Measurements from ENCODE around the gene GPALPP1.
"Not testable (repeated sequence)": the region's sequence is repeated elsewhere in the genome, so short reads cannot be mapped to it uniquely, and the experiment has no call there.

GPALPP1 gene

DNA sequence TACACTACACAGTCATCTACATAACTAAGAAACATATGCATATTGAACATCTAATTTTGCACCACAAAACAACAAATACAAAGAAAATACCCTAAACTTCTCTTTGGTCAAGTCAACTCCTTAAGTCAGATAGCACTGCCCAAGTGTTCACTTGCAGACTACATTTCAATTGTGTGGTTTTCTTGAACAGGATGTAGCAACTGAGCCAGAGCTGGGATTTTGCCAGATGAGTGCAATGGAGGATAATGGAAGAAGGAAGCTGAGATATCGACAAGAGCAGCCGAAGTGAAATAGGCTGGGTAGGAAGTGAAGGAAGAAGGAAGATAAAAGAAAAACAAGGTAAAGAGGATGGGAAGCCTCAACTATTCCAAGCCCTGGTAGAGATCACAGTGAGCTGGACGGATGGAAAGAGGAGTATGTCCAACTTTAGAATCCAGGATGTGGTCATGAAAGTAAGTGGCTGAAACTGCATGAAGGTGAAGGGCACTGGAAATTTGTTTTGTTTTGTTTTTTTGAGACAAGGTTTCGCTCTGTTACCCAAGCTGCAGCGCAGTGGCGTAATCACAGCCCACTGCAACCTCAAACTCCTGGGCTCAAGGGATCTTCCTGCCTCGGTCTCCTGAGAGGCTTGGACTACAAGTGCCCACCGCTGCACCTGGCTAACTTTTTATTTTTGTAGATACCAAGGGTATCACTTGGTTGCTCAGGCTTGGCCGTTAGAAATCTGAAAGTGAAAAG, 15.1 kb upstream of the GPALPP1 start:
- no peak for TF ChIP-seq ZNF274 (IDR thresholded peaks at IDR 0.05; ENCODE audit: low read depth, low read length)

DNA sequence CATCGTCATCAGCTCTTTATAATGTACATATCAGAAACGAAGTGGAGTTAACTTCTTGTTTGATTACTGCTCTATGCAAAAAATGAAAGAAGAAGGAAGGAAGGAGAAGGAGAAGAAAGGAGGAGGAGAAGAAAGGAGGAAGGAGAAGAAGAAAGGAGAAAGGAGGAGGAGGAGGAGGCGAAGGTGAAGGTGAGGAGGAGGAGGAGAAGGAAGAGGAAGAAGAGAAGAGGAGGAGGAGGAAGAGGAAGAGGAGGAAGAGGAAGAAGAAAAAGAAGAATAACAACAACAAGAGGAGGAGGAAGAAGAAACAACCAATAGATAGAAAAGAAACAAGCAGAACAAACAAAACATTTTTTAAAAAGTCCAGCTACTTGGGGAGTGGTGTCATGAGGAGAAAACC, 13.1 kb upstream of the GPALPP1 start:
- TF ChIP-seq ZNF274 (IDR thresholded peaks at IDR 0.05; ENCODE audit: low read depth, low read length): no peak
- H3K4me3 ChIP-seq (ENCODE audit: low read length): no peak overlapping the region

More for the DNA sequence above, 15.1 kb upstream of the GPALPP1 start:
- H3K4me3 ChIP-seq (ENCODE audit: low read length): peak overlapping the region; percentile 45; the same call in 1 of the 2 replicates

DNA sequence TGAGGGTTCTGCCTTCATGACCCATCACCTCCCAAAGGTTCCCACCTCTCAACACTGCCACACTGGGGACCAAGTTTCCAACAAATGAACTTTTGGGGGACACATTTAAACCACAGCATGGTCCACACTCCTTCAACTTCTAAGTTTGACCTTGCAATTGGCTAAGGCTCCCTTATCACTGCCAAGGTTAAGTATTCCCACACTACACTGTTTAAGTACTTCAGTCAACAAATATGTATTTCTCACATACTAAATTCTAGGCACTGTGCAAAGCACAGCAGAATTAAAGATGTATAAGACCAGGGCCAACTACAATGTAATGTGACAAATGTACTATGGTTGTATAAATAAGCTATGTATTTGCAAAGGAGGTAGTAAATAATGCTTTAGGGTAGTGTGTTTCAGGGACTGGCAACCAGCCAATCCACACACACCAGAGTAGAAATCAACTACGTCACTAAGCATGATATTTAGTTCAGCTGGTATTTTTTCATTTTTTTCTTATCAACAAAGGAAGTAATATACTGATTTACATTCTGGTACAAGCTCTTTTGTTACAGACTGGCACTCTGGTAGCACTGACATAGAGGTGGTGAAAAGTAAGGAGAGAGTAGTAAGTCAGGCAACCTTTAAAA, 12.3 kb upstream of the GPALPP1 start:
- TF ChIP-seq ZNF274 (IDR thresholded peaks at IDR 0.05; ENCODE audit: low read depth, low read length): no peak

DNA sequence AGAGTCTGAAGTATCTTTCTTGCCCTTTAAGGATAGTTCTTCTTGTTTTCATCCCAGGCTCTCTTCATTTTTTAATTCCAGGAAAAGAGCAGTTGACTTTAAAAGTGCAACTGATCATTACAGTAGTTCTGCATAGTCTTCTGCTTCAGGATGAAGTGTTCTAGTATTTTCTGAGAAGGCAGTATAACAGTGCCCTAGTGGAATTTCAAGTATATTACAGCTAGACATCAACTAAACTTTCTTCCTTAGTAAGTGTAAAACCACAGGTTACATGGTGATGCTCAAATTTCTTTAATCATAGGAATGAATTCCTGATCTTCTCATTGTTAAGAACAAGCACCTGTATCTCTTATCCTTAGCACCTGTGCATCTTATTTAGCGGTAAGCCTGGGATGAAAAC, 11.0 kb upstream of the GPALPP1 start:
- no peak overlapping the region for H3K4me3 ChIP-seq (ENCODE audit: low read length)
- TF ChIP-seq ZNF274 (IDR thresholded peaks at IDR 0.05; ENCODE audit: low read depth, low read length): no peak

More for the DNA sequence above, 12.3 kb upstream of the GPALPP1 start:
- no peak overlapping the region for H3K4me3 ChIP-seq (ENCODE audit: low read length)

DNA sequence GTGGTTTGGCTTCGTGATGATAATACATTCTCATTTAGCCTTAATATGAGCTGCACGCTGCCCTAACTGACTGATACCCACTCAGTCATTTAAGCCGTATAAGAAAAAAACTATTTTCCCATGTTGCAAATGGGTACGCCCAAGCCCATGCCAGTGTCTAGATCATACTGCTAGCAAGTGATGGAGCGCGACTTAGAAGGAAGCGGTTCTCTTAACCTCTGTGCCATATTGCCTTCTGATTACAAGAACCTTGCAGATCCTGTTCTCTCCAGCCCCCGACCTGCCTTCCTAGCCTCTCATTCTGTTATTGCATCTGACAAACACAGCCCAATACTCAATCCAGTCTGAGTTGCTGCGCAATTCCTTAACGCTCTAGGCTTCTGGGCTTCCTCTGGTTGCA, 603 bp downstream of the GPALPP1 start:
- peak overlapping the region; percentile 80 for H3K4me3 ChIP-seq (ENCODE audit: low read length)
- TF ChIP-seq ZNF274 (IDR thresholded peaks at IDR 0.05; ENCODE audit: low read depth, low read length): no peak

DNA sequence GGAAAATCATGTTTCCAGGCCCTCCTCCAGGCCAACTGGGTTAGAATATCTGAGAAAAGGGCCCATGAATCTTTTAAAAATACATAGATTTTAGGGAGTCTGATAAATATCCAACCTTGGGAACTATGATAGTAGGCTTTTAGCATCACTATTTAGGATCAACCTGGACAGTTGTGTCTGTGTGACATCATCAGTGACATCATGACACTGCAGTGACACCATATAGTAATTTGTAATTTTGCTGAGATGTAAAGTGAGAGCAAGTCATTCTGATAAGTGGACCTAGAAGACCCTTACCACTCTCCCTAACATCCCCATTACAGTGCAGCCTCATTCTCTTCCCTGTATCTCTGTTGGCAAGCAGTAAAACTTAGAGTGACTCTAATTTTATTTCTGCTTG, 14.1 kb downstream of the GPALPP1 start:
- no peak overlapping the region for H3K4me3 ChIP-seq (ENCODE audit: low read length)
- no peak for TF ChIP-seq ZNF274 (IDR thresholded peaks at IDR 0.05; ENCODE audit: low read depth, low read length)

DNA sequence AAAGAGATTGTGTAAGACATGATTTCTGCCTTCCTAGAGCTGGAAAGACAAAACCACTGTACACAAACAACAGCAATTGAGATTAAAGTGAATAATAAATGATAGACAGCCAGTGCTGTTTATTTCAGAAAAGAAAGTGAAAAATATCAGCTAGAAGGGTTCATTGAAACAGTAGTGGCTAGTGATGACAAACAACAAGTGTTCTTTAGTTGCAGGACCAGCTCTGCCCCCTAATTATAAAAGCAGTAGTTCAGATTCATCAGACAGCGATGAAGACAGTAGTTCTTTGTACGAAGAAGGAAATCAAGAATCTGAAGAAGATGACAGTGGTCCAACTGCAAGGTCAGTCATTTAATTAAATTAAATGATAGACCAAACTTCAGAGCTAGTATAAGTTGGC, 14.8 kb downstream of the GPALPP1 start:
- no peak overlapping the region for H3K4me3 ChIP-seq (ENCODE audit: low read length)
- no peak for TF ChIP-seq ZNF274 (IDR thresholded peaks at IDR 0.05; ENCODE audit: low read depth, low read length)

DNA sequence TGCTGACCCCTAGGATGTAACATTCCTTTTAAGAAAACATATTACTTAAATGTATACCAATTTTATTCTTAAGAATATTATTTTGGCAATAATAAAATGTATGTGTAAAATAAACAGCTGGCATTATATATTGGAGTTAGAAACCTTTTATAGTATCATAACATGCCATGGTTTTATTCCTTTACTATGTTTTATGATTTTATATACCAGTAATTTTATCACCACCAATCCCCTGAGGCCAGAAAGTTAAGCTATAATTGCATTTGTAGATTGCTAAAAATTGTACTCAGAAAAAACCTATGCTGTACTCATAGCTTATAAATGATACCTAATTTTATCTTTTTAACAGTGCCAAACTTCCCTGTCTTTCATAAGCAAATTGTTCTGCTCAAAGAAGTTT, 17.9 kb downstream of the GPALPP1 start:
- H3K4me3 ChIP-seq (ENCODE audit: low read length): no peak overlapping the region
- TF ChIP-seq ZNF274 (IDR thresholded peaks at IDR 0.05; ENCODE audit: low read depth, low read length): no peak

DNA sequence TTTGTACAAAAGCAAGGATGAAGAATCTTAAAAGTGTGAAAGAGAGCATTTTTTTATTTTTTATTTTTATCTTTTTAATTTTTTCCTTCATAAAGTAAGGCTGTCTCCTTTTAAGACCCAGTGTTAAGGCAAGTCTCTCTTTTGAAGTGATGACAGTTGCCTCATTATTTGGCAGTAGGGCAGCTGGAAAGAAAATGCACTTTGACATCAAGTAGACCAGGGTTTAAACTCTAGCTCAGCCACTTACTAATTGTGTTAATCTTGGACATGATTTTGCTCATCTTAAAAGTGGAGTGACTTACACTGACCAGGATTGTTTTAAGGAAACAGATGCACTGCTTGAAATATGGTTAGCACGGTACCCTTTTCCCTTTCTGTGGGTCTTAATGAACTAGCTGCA, 18.5 kb downstream of the GPALPP1 start:
- no peak overlapping the region for H3K4me3 ChIP-seq (ENCODE audit: low read length)
- no peak for TF ChIP-seq ZNF274 (IDR thresholded peaks at IDR 0.05; ENCODE audit: low read depth, low read length)

DNA sequence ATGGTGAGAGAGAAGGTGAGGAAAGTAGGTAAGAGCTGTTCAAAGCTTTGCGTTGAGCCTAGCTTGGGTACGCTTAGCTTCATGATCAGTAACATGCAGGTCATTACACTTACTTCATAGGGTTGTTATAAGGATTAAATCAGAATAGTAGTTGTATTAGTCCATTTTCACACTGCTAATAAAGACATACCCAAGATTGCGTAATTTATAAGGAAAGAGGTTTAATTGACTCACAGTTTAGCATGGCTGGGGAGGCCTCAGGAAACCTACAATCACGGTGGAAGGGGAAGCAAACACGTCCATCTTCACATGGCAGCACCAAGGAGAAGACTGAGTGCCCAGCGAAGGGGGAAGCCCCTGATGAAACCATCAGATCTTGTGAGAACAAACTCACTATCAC, 21.9 kb downstream of the GPALPP1 start:
- H3K4me3 ChIP-seq (ENCODE audit: low read length): no peak overlapping the region
- TF ChIP-seq ZNF274 (IDR thresholded peaks at IDR 0.05; ENCODE audit: low read depth, low read length): no peak

DNA sequence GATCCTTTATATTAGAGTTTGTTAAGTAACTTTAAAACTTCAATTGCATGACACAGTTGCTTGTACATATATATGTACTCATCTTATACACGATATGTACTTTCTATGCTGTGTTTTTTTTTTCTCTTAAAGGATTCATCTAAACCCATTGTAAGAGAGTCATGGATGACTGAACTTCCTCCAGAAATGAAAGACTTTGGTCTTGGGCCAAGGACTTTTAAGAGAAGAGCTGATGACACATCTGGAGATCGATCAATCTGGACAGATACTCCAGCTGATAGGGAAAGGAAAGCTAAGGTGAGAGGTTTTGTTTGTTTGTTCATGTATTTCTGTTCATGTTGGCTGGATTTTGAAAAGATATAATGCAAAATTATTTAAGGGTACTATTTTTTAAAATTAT, 26.0 kb downstream of the GPALPP1 start:
- TF ChIP-seq ZNF274 (IDR thresholded peaks at IDR 0.05; ENCODE audit: low read depth, low read length): no peak
- no peak overlapping the region for H3K4me3 ChIP-seq (ENCODE audit: low read length)

DNA sequence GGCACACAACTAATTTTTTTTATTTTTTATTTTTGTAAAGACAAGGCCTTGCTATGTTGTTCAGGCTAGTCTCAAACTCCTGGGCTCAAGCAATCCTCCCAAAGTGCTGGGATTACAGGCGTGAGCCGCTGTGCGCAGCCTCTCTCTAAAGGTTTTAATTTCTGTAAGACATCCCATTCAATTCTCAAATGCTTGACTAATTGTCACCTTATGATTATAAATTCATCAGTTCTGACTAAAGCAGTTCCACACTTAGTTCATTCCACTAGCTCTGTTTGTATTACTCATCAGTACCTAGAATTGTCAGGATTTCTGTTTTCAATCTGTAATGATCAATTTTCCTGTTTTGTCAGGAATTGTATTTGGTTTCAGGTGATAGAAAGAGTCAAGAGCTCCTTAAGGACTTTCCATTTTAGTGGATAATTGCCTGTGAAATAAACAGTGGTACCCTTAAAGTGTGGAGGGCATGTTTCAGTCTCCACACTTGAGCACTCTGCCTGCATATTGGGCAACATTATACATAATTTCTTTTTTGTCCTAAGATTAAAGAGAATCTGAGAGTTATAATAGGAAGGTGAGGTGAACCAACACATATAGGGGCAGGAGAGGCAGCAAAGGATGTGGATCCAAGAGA, 27.6 kb downstream of the GPALPP1 start:
- H3K4me3 ChIP-seq (ENCODE audit: low read length): no peak overlapping the region
- no peak for TF ChIP-seq ZNF274 (IDR thresholded peaks at IDR 0.05; ENCODE audit: low read depth, low read length)

DNA sequence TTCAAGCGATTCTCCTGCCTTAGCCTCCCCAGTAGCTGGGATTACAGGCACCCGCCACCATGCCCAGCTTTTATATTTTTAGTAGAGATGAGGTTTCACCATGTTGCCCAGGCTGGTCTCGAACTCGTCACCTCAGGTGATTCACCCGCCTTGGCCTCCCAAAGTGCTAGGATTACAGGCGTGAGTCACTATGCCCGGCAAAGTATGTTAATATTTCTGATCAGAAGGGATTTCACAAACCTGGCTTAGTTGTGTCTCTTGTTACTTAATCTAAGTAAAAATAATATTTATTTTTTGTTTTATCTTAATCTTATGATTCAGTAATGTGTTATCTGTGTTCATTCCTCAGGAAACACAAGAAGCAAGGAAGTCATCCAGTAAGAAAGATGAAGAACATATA, 30.6 kb downstream of the GPALPP1 start:
- H3K4me3 ChIP-seq (ENCODE audit: low read length): not testable (repeated sequence)

DNA sequence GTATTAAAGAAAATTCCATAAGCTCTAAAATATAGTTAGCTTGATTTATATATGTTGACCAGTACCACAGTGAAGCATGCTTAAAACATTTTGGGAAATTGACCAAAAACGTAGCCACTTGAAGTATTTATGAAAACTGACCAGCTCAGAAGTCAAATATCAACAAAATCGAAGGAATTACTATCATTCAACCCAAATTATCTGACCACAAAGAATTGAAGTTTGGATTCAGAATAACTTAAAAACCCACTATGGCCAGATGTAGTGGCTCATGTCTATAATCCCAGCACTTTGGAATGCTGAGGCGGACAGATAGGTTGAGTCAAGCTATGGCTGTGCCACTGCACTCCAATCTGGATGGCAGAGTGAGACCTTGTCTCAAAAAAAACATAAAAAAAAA, 31.9 kb downstream of the GPALPP1 start:
- no peak for TF ChIP-seq ZNF274 (IDR thresholded peaks at IDR 0.05; ENCODE audit: low read depth, low read length)

DNA sequence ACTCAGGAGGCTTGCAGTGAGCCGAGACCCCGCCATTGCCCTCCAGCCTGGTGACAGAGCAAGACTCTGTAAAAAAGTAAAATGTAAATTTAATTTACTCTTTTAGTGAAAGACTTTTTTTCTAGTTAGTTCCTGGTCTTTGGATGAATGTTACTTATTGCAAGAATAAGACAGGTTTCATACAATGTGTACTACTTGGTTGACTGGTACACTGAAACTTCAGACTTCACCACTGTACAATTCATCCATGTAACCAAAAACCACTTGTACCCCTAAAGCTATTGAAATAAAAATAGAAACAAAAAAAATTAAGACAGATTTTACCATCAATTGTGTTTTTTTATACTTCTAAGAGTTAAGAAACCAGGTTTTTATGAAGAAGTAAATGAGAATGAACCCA, 35.5 kb downstream of the GPALPP1 start:
- no peak overlapping the region for H3K4me3 ChIP-seq (ENCODE audit: low read length)
- no peak for TF ChIP-seq ZNF274 (IDR thresholded peaks at IDR 0.05; ENCODE audit: low read depth, low read length)

More for the DNA sequence above, 31.9 kb downstream of the GPALPP1 start:
- no peak overlapping the region for H3K4me3 ChIP-seq (ENCODE audit: low read length)
